Muscle of leg (tissue), 11 donors: ENCODE results near the gene NUBPL. TPM values are rescaled to one million over a fixed set of nuclear protein-coding genes. Genes with fewer than 3 reads are reported as not detected.
A peak's percentile ranks its signal among the peaks of the same experiment; 100 is the strongest.

Experiments
- DNase-seq: peaks from one replicate; pipeline ENCODE4 v3.0.0; 2013
- H3K27ac ChIP-seq: one replicate; pipeline ENCODE4 v1.5.1; 2013; ENCODE audit warnings: mild to moderate bottlenecking, low read length, control low read depth
- H3K27me3 ChIP-seq: one replicate; pipeline ENCODE4 v1.6.1; 2013; ENCODE audit warnings: low read length; ENCODE audit not compliant: control insufficient read depth, insufficient read depth
- H3K36me3 ChIP-seq: one replicate; pipeline ENCODE4 v1.6.1; 2013; ENCODE audit warnings: low read length; ENCODE audit not compliant: control insufficient read depth, insufficient read depth
- H3K4me1 ChIP-seq: one replicate; pipeline ENCODE4 v1.6.1; 2013; ENCODE audit warnings: low read length; ENCODE audit not compliant: control insufficient read depth, insufficient read depth
- H3K4me3 ChIP-seq: one replicate; pipeline ENCODE4 v1.5.1; 2013; ENCODE audit warnings: low read length, control low read depth
- H3K9me3 ChIP-seq: replicated peaks from 2 replicates; pipeline ENCODE4 v1.6.1; 2013; ENCODE audit warnings: low read depth, low read length; ENCODE audit not compliant: control insufficient read depth
- WGBS: methylation state at CpG from one replicate; pipeline ENCODE4 v1.1.5; 2013; ENCODE audit warnings: missing lambda C conversion rate; ENCODE audit not compliant: insufficient coverage; 5-methylcytosine and 5-hydroxymethylcytosine counted together
- polyA plus RNA-seq, 8 donors: library from polyadenylated mRNA; unstranded; fragments of 120-200 nt; gene quantifications; one replicate each; pipeline versions ENCODE4 v1.2.1 to v1.2.3, GENCODE V29; 2013; ENCODE audit warnings: inconsistent platforms in 1 of 8, low replicate concordance in 1 of 8; ENCODE audit not compliant: insufficient read length in 8 of 8, insufficient read depth in 1 of 8
- total RNA-seq: library from RNA; stranded (reverse); fragments of 120-200 nt; gene quantifications from one replicate; pipeline ENCODE4 v1.2.4, GENCODE V29; 2013

The NUBPL gene
- total and polyA plus RNA-seq, 9 donors: 7.2 to 11.2 (median 8.2) TPM

DNA sequence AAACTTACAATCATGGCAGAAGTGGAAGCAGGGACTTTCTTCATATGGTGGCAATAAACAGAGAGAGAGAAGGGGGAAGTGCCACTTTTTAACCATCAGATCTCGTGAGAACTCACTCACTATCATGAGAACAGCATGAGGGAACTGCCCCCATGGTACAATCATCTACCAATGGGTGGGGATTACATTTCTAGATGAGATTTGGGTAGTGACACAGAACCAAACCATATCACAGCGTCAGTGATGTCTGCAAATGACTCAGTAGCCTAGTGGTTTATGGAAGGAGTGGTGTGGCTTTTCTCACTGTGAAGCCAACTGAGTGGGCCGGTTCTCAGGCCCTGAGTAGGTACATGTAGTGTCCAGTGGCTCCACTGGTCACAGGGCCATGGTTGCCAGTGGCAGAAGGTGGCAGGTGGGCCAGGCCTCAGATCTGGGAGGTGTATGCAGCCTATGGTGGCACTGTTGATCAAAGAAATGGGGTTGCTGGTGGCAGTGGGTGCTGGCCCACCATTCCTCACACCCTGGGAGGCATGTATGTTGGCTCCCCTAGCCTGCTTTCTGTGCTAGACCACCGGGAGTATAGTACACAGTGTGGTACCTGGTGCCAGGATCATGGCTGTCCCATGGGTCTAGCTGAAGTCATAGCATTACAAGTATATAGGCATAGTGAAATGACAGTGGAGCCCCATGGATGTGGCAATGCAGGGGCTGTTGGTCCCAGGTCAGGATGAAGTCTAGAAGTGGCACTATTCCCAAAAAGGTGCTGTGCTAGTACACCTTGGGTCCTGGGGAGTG is 191.9 kb downstream of the NUBPL start:
- Histone ChIP-seq H3K4me1 (no peaks in the 10 kb centered on the region), H3K4me3 (no peak overlapping the region), H3K27me3 (no peaks in the 10 kb centered on the region), H3K27ac (no peak overlapping the region), H3K9me3 (peaks cover 18% of the 10 kb centered on the region), H3K36me3 (no peaks in the 10 kb centered on the region)
- no peak for DNase-seq
- 100% methylated on average over 3 of the region's 4 CpGs for WGBS

GRCh38 chr14:31758941-31759340 is 197.7 kb downstream of the NUBPL start:
- no CpG with 5 or more reads among the region's 3 CpGs for WGBS
- no peak overlapping the region for H3K27ac ChIP-seq
- H3K4me3 ChIP-seq: no peak overlapping the region
- no peaks in the 10 kb centered on the region for H3K27me3 ChIP-seq
- H3K4me1 ChIP-seq: no peaks in the 10 kb centered on the region
- H3K36me3 ChIP-seq: no peaks in the 10 kb centered on the region
- H3K9me3 ChIP-seq: no peaks in the 10 kb centered on the region
- no peak for DNase-seq

- no peaks in the 10 kb centered on the region for H3K9me3 ChIP-seq
- H3K4me3 ChIP-seq: no peak overlapping the region
- no peaks in the 10 kb centered on the region for H3K36me3 ChIP-seq
- no CpG with 5 or more reads among the region's 3 CpGs for WGBS
- no peak for DNase-seq
- H3K27ac ChIP-seq: no peak overlapping the region
- no peaks in the 10 kb centered on the region for H3K27me3 ChIP-seq
- no peaks in the 10 kb centered on the region for H3K4me1 ChIP-seq
Measured at GRCh38 chr14:31760277-31760676, 199.1 kb downstream of the NUBPL start.

DNA sequence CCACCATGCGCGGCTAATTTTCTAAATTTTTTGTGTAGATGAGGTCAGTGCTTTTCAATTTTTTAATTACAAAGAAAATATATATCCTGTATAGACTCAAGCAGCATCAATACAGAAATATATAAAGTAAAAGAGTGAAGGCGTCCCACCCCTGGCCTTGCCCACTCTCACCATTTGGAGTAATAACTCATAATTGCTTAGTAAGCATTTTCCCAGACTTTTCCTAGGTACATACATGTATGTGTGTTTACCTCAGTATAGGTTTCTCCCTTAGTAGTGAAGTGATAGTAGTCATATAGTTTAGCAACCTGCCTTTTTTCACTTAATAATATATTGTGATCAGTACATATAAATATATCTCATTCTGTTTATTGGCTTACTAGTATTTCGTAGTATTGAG is 200.1 kb downstream of the NUBPL start:
- Histone ChIP-seq H3K27me3 (no peaks in the 10 kb centered on the region), H3K36me3 (no peaks in the 10 kb centered on the region), H3K27ac (no peak overlapping the region), H3K4me1 (no peaks in the 10 kb centered on the region), H3K4me3 (no peak overlapping the region), H3K9me3 (no peaks in the 10 kb centered on the region)
- DNase-seq: no peak
- no CpG with 5 or more reads among the region's 4 CpGs for WGBS

DNA sequence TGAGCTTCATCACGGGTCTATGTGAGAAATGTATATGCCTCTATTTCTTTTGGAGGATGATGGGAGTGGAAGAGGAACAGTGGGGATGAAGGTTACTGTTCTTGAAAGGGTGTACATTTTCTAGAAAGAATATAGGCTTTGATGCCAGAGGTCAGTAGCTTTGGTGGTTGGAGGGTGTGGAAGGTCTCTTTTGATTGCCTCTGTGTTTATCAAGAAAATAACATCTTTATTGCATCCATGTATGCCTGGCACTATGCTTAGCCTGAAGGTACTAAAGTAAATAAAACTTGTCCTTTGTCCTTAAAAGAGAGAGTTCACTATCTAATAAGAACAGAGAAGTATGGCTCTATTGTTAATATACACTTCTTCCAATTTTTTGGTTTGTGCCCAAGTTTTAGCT is 201.8 kb downstream of the NUBPL start:
- 100% methylated on average over 1 of the region's 1 CpG for WGBS
- no peak for DNase-seq

DNA sequence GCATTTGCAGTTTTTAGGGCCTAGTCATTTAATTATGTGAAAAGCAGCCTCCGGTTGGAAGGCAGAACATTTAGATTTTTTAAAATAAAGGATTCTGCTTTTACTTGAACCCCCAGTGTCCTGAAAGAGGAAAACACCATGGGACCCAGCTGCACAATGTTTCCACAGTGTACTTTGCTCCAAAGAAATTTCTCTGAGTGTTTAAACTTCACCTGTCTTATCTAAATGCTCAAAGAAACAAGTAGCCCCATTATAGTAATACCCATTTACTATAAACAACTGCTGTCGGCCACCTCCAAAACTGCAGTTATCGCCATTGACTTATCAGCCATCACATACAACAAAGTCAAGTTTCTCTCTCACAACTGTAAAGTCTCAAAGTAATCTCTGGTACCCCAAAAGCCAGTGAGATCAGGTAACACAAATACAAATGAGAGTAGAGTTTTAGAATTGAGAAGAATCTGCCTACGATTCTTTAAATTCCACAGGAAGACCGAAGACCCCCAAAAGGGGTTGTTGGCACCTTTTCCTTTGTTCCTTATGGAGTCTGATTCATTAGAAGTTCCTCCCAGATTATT is 205.2 kb downstream of the NUBPL start:
- no peak for DNase-seq
- Histone ChIP-seq H3K9me3 (no peaks in the 10 kb centered on the region), H3K4me1 (no peaks in the 10 kb centered on the region), H3K27me3 (no peaks in the 10 kb centered on the region), H3K36me3 (no peaks in the 10 kb centered on the region), H3K4me3 (no peak overlapping the region), H3K27ac (no peak overlapping the region)
- WGBS: 80% methylated on average over 1 of the region's 5 CpGs

More for the DNA sequence above, 201.8 kb downstream of the NUBPL start:
- H3K4me1 ChIP-seq: no peaks in the 10 kb centered on the region
- no peak overlapping the region for H3K27ac ChIP-seq
- H3K4me3 ChIP-seq: no peak overlapping the region
- H3K36me3 ChIP-seq: no peaks in the 10 kb centered on the region
- H3K27me3 ChIP-seq: no peaks in the 10 kb centered on the region
- H3K9me3 ChIP-seq: no peaks in the 10 kb centered on the region

GRCh38 chr14:31768355-31768754 is 207.2 kb downstream of the NUBPL start:
- DNase-seq: no peak
- H3K9me3 ChIP-seq: no peaks in the 10 kb centered on the region
- H3K27me3 ChIP-seq: no peaks in the 10 kb centered on the region
- no peak overlapping the region for H3K27ac ChIP-seq
- no peaks in the 10 kb centered on the region for H3K4me1 ChIP-seq
- H3K36me3 ChIP-seq: no peaks in the 10 kb centered on the region
- H3K4me3 ChIP-seq: no peak overlapping the region

GRCh38 chr14:31770271-31770670 is 209.1 kb downstream of the NUBPL start:
- H3K36me3 ChIP-seq: no peaks in the 10 kb centered on the region
- H3K9me3 ChIP-seq: no peaks in the 10 kb centered on the region
- no peak overlapping the region for H3K4me3 ChIP-seq
- no peaks in the 10 kb centered on the region for H3K27me3 ChIP-seq
- WGBS: 100% methylated on average over 1 of the region's 4 CpGs
- no peaks in the 10 kb centered on the region for H3K4me1 ChIP-seq
- DNase-seq: peak; percentile 49
- H3K27ac ChIP-seq: no peak overlapping the region

- Histone ChIP-seq H3K27me3 (no peaks in the 10 kb centered on the region), H3K9me3 (no peaks in the 10 kb centered on the region), H3K36me3 (no peaks in the 10 kb centered on the region), H3K4me3 (no peak overlapping the region), H3K4me1 (no peaks in the 10 kb centered on the region), H3K27ac (no peak overlapping the region)
- no peak for DNase-seq
- 83% methylated on average over 1 of the region's 2 CpGs for WGBS
Measured at GRCh38 chr14:31774567-31774966, 213.4 kb downstream of the NUBPL start.

- H3K4me1 ChIP-seq: no peaks in the 10 kb centered on the region
- DNase-seq: no peak
- H3K9me3 ChIP-seq: peaks cover 9% of the 10 kb centered on the region
- no peaks in the 10 kb centered on the region for H3K36me3 ChIP-seq
- 0% methylated on average over 2 of the region's 4 CpGs for WGBS
- H3K27ac ChIP-seq: no peak overlapping the region
- no peak overlapping the region for H3K4me3 ChIP-seq
- H3K27me3 ChIP-seq: no peaks in the 10 kb centered on the region
Measured at GRCh38 chr14:31777312-31777711, 216.1 kb downstream of the NUBPL start.
